HCT116 (cell line): ENCODE measurements around the gene S100PBP. TPM values are rescaled to one million over a fixed set of nuclear protein-coding genes. Genes with fewer than 3 reads are reported as not detected.

Experiments used
- ATAC-seq: fragments of 200-7000 bp; cut with Tn5 transposase; 2 replicates; pipeline ENCODE4 v1.9.1; 2020; ENCODE audit warnings: mild to moderate bottlenecking, moderate library complexity
- BruUV-seq: library from RNA; stranded (reverse); fragments of 400-500 nt; replicated peaks from 2 replicates; lab custom pipeline; 2021; lab: Mats Ljungman, UMichigan
- CTCF ChIA-PET: fragments of 300-600 bp; sonication (Branson Sonifier 250); formaldehyde crosslinking; loops from one replicate; lab custom pipeline; 2021; ENCODE audit warnings: antibody characterized with exemption; lab: Charles Lee
- POLR2A ChIA-PET: fragments of 300-600, 350-600 bp; sonication (Branson Sonifier 250); formaldehyde crosslinking; loops from one replicate; lab custom pipeline; 2021; ENCODE audit warnings: antibody characterized with exemption; lab: Charles Lee
- RAD21 ChIA-PET, 2 experiments: fragments of 300-600 bp; sonication (Branson Sonifier 250); formaldehyde crosslinking; loops; one replicate each; lab custom pipeline; 2023; ENCODE audit warnings: low total read pairs in 2 of 2; ENCODE audit not compliant: uncharacterized antibody in 2 of 2, unreplicated experiment in 2 of 2, low non-redundant PET in 1 of 2; lab: Charles Lee
- DNase-seq: peaks from one replicate; pipeline ENCODE4 v3.0.0-alpha.2; 2010; ENCODE audit warnings: low read depth, low spot score
- H2AFZ ChIP-seq: fragments of 200-600 bp; shearing (Covaris generic), sonication (generic); 2 replicates; pipeline ENCODE4 v1.6.1; 2017; ENCODE audit warnings: low read depth, mixed run types, mixed read lengths, antibody characterized with exemption, low read length; ENCODE audit not compliant: poor library complexity, severe bottlenecking
- H3K27ac ChIP-seq: 2 replicates; pipeline ENCODE4 v1.5.1; 2012; ENCODE audit warnings: low read depth, low read length
- H3K27me3 ChIP-seq: fragments of 200-600 bp; sonication (generic); 2 replicates; pipeline ENCODE4 v1.6.1; 2016; ENCODE audit warnings: mixed run types, low read length, mixed read lengths; ENCODE audit not compliant: insufficient read depth
- H3K36me3 ChIP-seq, 2 experiments: fragments of 200-500 bp in 1 of 2; fragments of 200-600 bp in 1 of 2; sonication (Bioruptor generic) in 1 of 2; sonication (generic) in 1 of 2; 2 replicates each; pipeline versions ENCODE4 v1.5.1 to v1.6.1; 2014 to 2016; ENCODE audit warnings: low read length in 2 of 2, inconsistent platforms in 1 of 2, mixed read lengths in 1 of 2, mixed run types in 1 of 2; ENCODE audit not compliant: insufficient read depth in 2 of 2, control insufficient read depth in 1 of 2
- H3K4me1 ChIP-seq, 2 experiments: fragments of 200-600 bp in 1 of 2; sonication (generic) in 1 of 2; 2 replicates each; pipeline versions ENCODE4 v1.5.1 to v1.6.1; 2012 to 2017; ENCODE audit warnings: low read length in 2 of 2, inconsistent platforms in 1 of 2, mild to moderate bottlenecking in 1 of 2, mixed read lengths in 1 of 2, mixed run types in 1 of 2, moderate library complexity in 1 of 2; ENCODE audit not compliant: insufficient read depth in 2 of 2, control insufficient read depth in 1 of 2
- H3K4me2 ChIP-seq: fragments of 200-600 bp; sonication (generic); 2 replicates; pipeline ENCODE4 v1.6.1; 2017; ENCODE audit warnings: mixed run types, low read length, mixed read lengths
- H3K4me3 ChIP-seq, 2 experiments: fragments of 200-600 bp in 1 of 2; sonication (generic) in 1 of 2; replicated peaks in 1 of 2; 2 replicates each; pipeline ENCODE4 v1.5.1; 2011 to 2016; ENCODE audit warnings: low read length in 2 of 2, control low read depth in 1 of 2, low read depth in 1 of 2, mild to moderate bottlenecking in 1 of 2, mixed read lengths in 1 of 2, mixed run types in 1 of 2
- H3K79me2 ChIP-seq: fragments of 200-600 bp; sonication (generic); 2 replicates; pipeline ENCODE4 v1.6.1; 2017; ENCODE audit warnings: mild to moderate bottlenecking, mixed run types, low read length, moderate library complexity, mixed read lengths; ENCODE audit not compliant: insufficient read depth
- H3K9ac ChIP-seq: fragments of 200-600 bp; sonication (generic); 2 replicates; pipeline ENCODE4 v1.6.1; 2016; ENCODE audit warnings: low read length, mixed read lengths
- H3K9me2 ChIP-seq: fragments of 200-600 bp; sonication (generic), shearing (Covaris generic); 2 replicates; pipeline ENCODE4 v1.6.1; 2017; ENCODE audit warnings: mixed run types, mild to moderate bottlenecking, moderate library complexity; ENCODE audit not compliant: insufficient read depth
- H3K9me3 ChIP-seq, 2 experiments: fragments of 200-500 bp in 1 of 2; fragments of 200-600 bp in 1 of 2; sonication (Bioruptor generic) in 1 of 2; sonication (generic) in 1 of 2; 2 replicates each; pipeline ENCODE4 v1.6.1; 2014 to 2017; ENCODE audit warnings: low read length in 2 of 2, mixed read lengths in 2 of 2, inconsistent platforms in 1 of 2, low read depth in 1 of 2, mild to moderate bottlenecking in 1 of 2, mixed run types in 1 of 2, moderate library complexity in 1 of 2; ENCODE audit not compliant: control insufficient read depth in 1 of 2, insufficient read depth in 1 of 2
- H4K20me1 ChIP-seq: fragments of 200-600 bp; sonication (generic), shearing (Covaris generic); 2 replicates; pipeline ENCODE4 v1.6.1; 2017; ENCODE audit warnings: mixed run types, mild to moderate bottlenecking, moderate library complexity; ENCODE audit not compliant: insufficient read depth
- CTCF ChIP-seq, 3 experiments: fragments of 200-600 bp in 1 of 3; sonication (generic) in 1 of 3; IDR thresholded peaks in 2 of 3; conservative IDR thresholded peaks in 1 of 3; 2 replicates each; pipeline ENCODE4 v1.5.1; 2012 to 2017; ENCODE audit warnings: low read depth in 2 of 3, low read length in 2 of 3, antibody characterized with exemption in 1 of 3, borderline replicate concordance in 1 of 3, control low read depth in 1 of 3, mild to moderate bottlenecking in 1 of 3, mixed read lengths in 1 of 3, mixed run types in 1 of 3, moderate library complexity in 1 of 3; ENCODE audit not compliant: insufficient read depth in 1 of 3
- EGR1 ChIP-seq: IDR thresholded peaks from 2 replicates; pipeline ENCODE4 v1.6.1; 2012; ENCODE audit warnings: low read depth
- POLR2A ChIP-seq: IDR thresholded peaks from 2 replicates; pipeline ENCODE4 v1.7.0; 2011; ENCODE audit warnings: borderline replicate concordance; ENCODE audit not compliant: insufficient read depth, insufficient read length; ENCODE audit errors: extremely low read depth
- POLR2AphosphoS5 ChIP-seq: IDR thresholded peaks from 2 replicates; pipeline ENCODE4 v1.6.1; 2011; ENCODE audit warnings: mild to moderate bottlenecking, low read depth, low read length, moderate library complexity
- SP1 ChIP-seq: IDR thresholded peaks from 2 replicates; pipeline ENCODE4 v1.6.1; 2012; ENCODE audit warnings: low read depth
- SRF ChIP-seq: IDR thresholded peaks from 2 replicates; pipeline ENCODE4 v1.6.1; 2012; ENCODE audit warnings: low read depth
- YY1 ChIP-seq: IDR thresholded peaks from 2 replicates; pipeline ENCODE4 v1.6.1; 2011; ENCODE audit warnings: low read length, low read depth, moderate library complexity, mild to moderate bottlenecking; ENCODE audit not compliant: insufficient replicate concordance; ENCODE audit errors: extremely low read depth
- intact Hi-C: fragments of 100-400 bp; cut with micrococcal nuclease; formaldehyde crosslinking; loops from 2 replicates; pipeline ENCODE4 v1.10.0; 2022
- total RNA-seq: library from RNA; stranded (reverse); gene quantifications from one replicate; pipeline ENCODE4 v1.2.1, GENCODE V29; 2021; ENCODE audit not compliant: unreplicated experiment

The S100PBP gene
- total RNA-seq, 1 experiment from 2014 or later: 38.2 TPM

GRCh38 chr1:32892368-32893197 lies 75.1 kb downstream of the S100PBP start:
- Histone ChIP-seq H3K9ac (peak overlapping the region; percentile 45), H3K4me1 (peaks cover 0 to 14% of the 10 kb centered on the region in 2 experiments; a peak in 1 of 4 replicates), H3K9me2 (no peaks in the 10 kb centered on the region), H3K27ac (peak overlapping the region; percentile 26; the same call in 1 of the 2 replicates), H3K27me3 (no peaks in the 10 kb centered on the region), H3K4me3 (peak overlapping the region; percentile 32 to 52), H3K9me3 (no peaks in the 10 kb centered on the region), H3K4me2 (peak overlapping the region; percentile 76), H4K20me1 (no peaks in the 10 kb centered on the region), H3K79me2 (no peaks in the 10 kb centered on the region), H2AFZ (no peak overlapping the region), H3K36me3 (peaks cover 0 to 7% of the 10 kb centered on the region in 2 experiments; a peak in 1 of 4 replicates)
- ATAC-seq: peak; percentile 77
- intact Hi-C loops: no loop called here
- ChIA-PET CTCF (interaction anchor here (0.8 to 1.8 kb wide), 6 partner anchors 11 to 72 kb away, joined by 3 to 4 read pairs (median 4); partner anchors contain the start of gene RNF19B), RAD21 (no interaction called here), POLR2A (no interaction called here)
- no peak for DNase-seq
- no TSS peak for BruUV-seq
- TF ChIP-seq POLR2A: no peak
- TF ChIP-seq CTCF (IDR thresholded peaks at IDR 0.05 in 2 of 3, conservative IDR thresholded peaks at IDR 0.05 in 1 of 3; ENCODE audit: borderline replicate concordance in 1 of 3, insufficient read depth in 1 of 3, low read depth in 2 of 3, low read length in 2 of 3): peak; percentile 20 to 70 (median 59); a peak in 5 of 6 replicates
- TF ChIP-seq YY1: no peak
- TF ChIP-seq EGR1: no peak
- no peak for TF ChIP-seq SRF
- TF ChIP-seq POLR2AphosphoS5: peak; percentile 25; the same call in 1 of the 2 replicates
- TF ChIP-seq SP1: no peak
